ENCODE results near the gene CPNE7.

The CPNE7 gene

GRCh38 chr16:89616623-89617022 lies 41.1 kb downstream of the CPNE7 start:
- no peak overlapping the region for H3K4me3 ChIP-seq (ENCODE audit: low read depth, low read length)
- ChIA-PET POLR2A (no interaction called here), CTCF (interaction anchor here (2.4 kb wide), 1 partner anchor 41 kb away, joined by 9 read pairs; the partner anchor contains the start of gene CPNE7)
- no peak for TF ChIP-seq CTCF (IDR thresholded peaks at IDR 0.05; ENCODE audit: insufficient read depth, low read length, missing control alignments)
- DNase-seq (ENCODE audit: low read depth, low spot score) = no peak

DNA sequence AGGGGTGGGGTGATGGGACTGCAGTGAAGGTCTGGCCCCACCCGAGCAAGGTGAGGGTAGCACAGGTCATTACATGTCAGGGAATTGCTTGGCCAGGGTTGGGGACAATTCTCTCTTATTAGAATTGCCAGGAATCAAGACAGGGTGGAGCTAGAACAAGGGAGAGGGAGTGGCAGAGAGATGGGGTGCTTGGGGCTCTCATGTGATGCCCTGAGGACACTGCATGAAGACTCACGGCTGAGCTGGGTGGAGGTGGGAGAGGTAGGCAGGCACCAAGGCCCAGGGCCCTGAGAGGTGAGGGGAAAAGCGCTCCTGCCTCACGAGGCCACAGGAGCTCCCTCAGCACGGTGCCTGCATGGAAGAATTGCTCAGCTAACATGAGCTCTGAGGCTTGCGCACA lies 41.5 kb downstream of the CPNE7 start:
- POLR2A ChIA-PET = no interaction called here
- TF ChIP-seq CTCF (IDR thresholded peaks at IDR 0.05; ENCODE audit: insufficient read depth, low read length, missing control alignments) = no peak
- H3K4me3 ChIP-seq (ENCODE audit: low read depth, low read length) = no peak overlapping the region
- CTCF ChIA-PET = interaction anchor here (1.2 kb wide), 1 partner anchor 23 kb away, joined by 3 read pairs; no protein-coding TSS in a partner anchor
- DNase-seq (ENCODE audit: low read depth, low spot score) = no peak

DNA sequence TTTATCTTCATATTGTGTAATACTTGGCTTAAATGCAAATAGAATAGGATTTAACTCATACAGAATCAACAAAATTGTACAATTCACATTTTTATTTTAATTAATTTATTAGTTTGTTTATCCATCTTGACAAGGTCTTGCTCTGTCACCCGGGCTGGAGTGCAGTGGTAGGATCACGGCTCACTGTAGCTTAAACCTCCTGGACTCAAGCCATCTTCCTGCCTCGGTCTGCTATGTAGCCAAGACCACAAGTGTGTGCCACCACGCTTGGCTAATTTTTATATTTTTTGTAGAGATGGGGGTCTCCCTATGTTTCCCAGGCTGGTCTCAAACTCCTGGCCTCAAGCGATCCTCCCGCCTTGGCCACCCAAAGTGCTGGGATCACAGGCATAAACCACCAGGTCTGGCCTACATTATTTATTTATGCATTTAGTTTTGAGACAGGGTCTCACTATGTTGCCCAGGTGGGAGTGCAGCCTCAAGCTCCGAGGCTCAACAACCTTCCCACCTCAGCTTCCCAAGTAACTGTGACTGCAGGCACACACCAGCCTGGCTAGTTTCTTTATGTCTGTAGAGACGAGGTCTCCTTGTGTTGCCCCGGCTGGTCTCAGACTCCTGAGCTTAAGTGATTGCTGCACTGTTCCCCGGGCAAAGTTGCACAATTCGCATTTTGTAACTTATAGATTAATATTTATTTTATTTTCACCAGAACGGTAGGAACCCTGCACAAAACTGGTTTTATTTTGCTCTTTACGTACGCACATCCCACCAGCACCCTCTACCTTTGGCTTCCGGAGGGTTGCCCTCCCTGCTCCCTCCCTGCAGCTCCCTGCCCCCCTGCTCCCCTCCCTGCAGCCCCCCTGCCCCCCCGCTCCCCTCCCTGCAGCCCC lies 42.8 kb downstream of the CPNE7 start:
- DNase-seq (ENCODE audit: low read depth, low spot score) = no peak
- no peak for TF ChIP-seq CTCF (IDR thresholded peaks at IDR 0.05; ENCODE audit: insufficient read depth, low read length, missing control alignments)
- H3K4me3 ChIP-seq (ENCODE audit: low read depth, low read length) = no peak overlapping the region
- ChIA-PET CTCF (interaction anchor here (1.2 to 1.3 kb wide), 3 partner anchors 15 to 23 kb away, joined by 3 read pairs; no protein-coding TSS in a partner anchor), POLR2A (no interaction called here)

DNA sequence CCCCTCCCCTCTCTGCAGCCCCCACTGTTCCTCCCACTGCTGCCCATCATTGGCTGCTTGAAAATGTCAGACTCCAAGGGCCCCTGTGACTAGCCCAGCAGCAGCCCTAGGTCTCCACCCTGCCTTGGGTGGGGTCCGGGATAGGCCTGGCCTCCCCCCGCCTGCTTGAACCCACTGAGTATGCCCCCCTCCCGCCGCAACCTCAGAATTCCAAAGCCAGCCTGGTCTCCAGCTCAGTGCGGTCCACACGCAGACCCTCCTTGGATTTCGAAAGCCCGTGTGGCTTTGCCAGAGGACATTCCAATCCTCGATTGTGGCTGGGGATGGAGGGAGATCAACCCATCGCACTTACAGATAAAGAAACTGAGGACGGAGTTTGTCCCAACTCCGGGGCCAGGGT lies 44.3 kb downstream of the CPNE7 start:
- CTCF ChIA-PET = interaction anchor here (0.9 to 1.5 kb wide), 2 partner anchors 19 to 22 kb away, joined by 3 to 4 read pairs; no protein-coding TSS in a partner anchor
- DNase-seq (ENCODE audit: low read depth, low spot score) = no peak
- TF ChIP-seq CTCF (IDR thresholded peaks at IDR 0.05; ENCODE audit: insufficient read depth, low read length, missing control alignments) = no peak
- POLR2A ChIA-PET = no interaction called here
- H3K4me3 ChIP-seq (ENCODE audit: low read depth, low read length) = no peak overlapping the region

DNA sequence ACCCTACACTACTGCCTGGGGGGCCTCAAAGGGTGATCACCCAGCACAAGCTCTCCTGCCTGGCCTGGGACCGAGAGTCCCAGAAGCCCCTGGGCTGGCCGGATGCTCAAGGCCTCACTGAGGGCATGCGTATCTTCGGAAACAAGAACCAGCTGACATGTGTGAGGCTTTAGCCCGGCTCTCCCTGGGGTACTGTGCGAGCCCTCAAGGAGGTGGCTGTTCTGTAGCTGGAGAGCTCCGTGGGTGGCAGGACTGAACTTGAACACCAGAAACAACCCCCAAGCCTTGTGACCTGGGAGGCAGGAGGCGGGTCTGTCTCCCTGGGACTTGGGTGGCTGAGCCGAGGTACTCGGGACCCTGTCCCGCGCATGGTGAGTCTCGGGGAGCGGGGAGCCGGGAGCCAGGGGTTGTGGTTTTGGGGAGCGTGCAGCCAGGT lies 44.9 kb downstream of the CPNE7 start:
- H3K4me3 ChIP-seq (ENCODE audit: low read depth, low read length) = no peak overlapping the region
- DNase-seq (ENCODE audit: low read depth, low spot score) = no peak
- TF ChIP-seq CTCF (IDR thresholded peaks at IDR 0.05; ENCODE audit: insufficient read depth, low read length, missing control alignments) = no peak
- ChIA-PET CTCF (interaction anchor here (0.9 to 1.5 kb wide), 2 partner anchors 20 to 21 kb away, joined by 3 to 4 read pairs; no protein-coding TSS in a partner anchor), POLR2A (no interaction called here)

GRCh38 chr16:89621136-89621697 lies 45.7 kb downstream of the CPNE7 start:
- POLR2A ChIA-PET = no interaction called here
- H3K4me3 ChIP-seq (ENCODE audit: low read depth, low read length) = no peak overlapping the region
- no peak for DNase-seq (ENCODE audit: low read depth, low spot score)
- no peak for TF ChIP-seq CTCF (IDR thresholded peaks at IDR 0.05; ENCODE audit: insufficient read depth, low read length, missing control alignments)
- CTCF ChIA-PET = interaction anchor here (1.5 kb wide), 1 partner anchor 20 kb away, joined by 4 read pairs; no protein-coding TSS in a partner anchor
